Tibial nerve (tissue), 4 donors: ENCODE data around the gene GALNT11. TPM values are rescaled to one million over a fixed set of nuclear protein-coding genes. Genes with fewer than 3 reads are reported as not detected.
"Not testable (repeated sequence)": the region's sequence is repeated elsewhere in the genome, so short reads cannot be mapped to it uniquely, and the experiment has no call there.

ENCODE experiments used
- DNase-seq, 2 donors: peaks; one replicate each; pipeline ENCODE4 v3.0.0-alpha.2; 2019; ENCODE audit warnings: low spot score in 2 of 2
- H3K27ac ChIP-seq, 4 donors: fragments of 200-600 bp; sonication (generic) in 3 of 4; one replicate each; pipeline ENCODE4 v1.5.1; 2017 to 2019; ENCODE audit warnings: mild to moderate bottlenecking in 1 of 4
- H3K27me3 ChIP-seq, 2 donors: fragments of 200-600 bp; sonication (generic) in 1 of 2; one replicate each; pipeline versions ENCODE4 v1.5.1 to v1.6.0; 2017 to 2019
- H3K36me3 ChIP-seq, 3 donors: fragments of 200-600 bp; sonication (generic); one replicate each; pipeline ENCODE4 v1.5.1; 2018 to 2019
- H3K4me1 ChIP-seq, 4 donors: fragments of 200-600 bp; sonication (generic) in 3 of 4; one replicate each; pipeline ENCODE4 v1.5.1; 2017 to 2019
- H3K4me3 ChIP-seq, 4 donors: fragments of 200-600 bp; sonication (generic) in 3 of 4; one replicate each; pipeline ENCODE4 v1.5.1; 2017 to 2019; ENCODE audit warnings: mild to moderate bottlenecking in 1 of 4, moderate library complexity in 1 of 4
- H3K9me3 ChIP-seq, 4 donors: fragments of 200-600 bp; sonication (generic) in 3 of 4; one replicate each; pipeline ENCODE4 v1.5.1; 2017 to 2019
- EP300 ChIP-seq, 2 donors: sonication (generic); formaldehyde crosslinking; IDR thresholded peaks; one replicate each; pipeline ENCODE4 v1.6.1; 2017; ENCODE audit warnings: antibody characterized with exemption in 2 of 2, mild to moderate bottlenecking in 1 of 2
- POLR2A ChIP-seq, 2 donors: fragments of 450-650 bp; IDR thresholded peaks; one replicate each; pipeline ENCODE4 v1.6.1; 2017; ENCODE audit warnings: antibody characterized with exemption in 2 of 2, mild to moderate bottlenecking in 2 of 2, moderate library complexity in 2 of 2
- WGBS, 2 donors: methylation state at CpG; one replicate each; pipeline ENCODE4 v1.1.5; 2018; 5-methylcytosine and 5-hydroxymethylcytosine counted together
- total RNA-seq, 4 donors: library from RNA; depleted of rRNA; stranded (reverse); fragments of >200 nt; gene quantifications; one replicate each; pipeline ENCODE4 v1.1.0, GENCODE V29; 2016
- TF ChIP-seq, protein P1 (sequence below), 5 experiments: fragments of 200-600 bp in 3 of 5; fragments of 450-650 bp in 2 of 5; sonication (generic) in 3 of 5; IDR thresholded peaks; one replicate each; pipeline ENCODE4 v1.5.1; 2016 to 2019; ENCODE audit warnings: antibody characterized with exemption in 5 of 5, mild to moderate bottlenecking in 3 of 5, moderate library complexity in 2 of 5

The GALNT11 gene
- total RNA-seq, 4 donors from 2014 or later, result 27.9 to 45.7 (median 36.6) TPM

GRCh38 chr7:152078786-152079185 lies 53.3 kb downstream of the GALNT11 start:
- no peak for DNase-seq

GRCh38 chr7:152081088-152081487 lies 55.6 kb downstream of the GALNT11 start:
- TF ChIP-seq, protein P1, sequence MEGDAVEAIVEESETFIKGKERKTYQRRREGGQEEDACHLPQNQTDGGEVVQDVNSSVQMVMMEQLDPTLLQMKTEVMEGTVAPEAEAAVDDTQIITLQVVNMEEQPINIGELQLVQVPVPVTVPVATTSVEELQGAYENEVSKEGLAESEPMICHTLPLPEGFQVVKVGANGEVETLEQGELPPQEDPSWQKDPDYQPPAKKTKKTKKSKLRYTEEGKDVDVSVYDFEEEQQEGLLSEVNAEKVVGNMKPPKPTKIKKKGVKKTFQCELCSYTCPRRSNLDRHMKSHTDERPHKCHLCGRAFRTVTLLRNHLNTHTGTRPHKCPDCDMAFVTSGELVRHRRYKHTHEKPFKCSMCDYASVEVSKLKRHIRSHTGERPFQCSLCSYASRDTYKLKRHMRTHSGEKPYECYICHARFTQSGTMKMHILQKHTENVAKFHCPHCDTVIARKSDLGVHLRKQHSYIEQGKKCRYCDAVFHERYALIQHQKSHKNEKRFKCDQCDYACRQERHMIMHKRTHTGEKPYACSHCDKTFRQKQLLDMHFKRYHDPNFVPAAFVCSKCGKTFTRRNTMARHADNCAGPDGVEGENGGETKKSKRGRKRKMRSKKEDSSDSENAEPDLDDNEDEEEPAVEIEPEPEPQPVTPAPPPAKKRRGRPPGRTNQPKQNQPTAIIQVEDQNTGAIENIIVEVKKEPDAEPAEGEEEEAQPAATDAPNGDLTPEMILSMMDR (IDR thresholded peaks at IDR 0.05), result no peak
- TF ChIP-seq POLR2A (IDR thresholded peaks at IDR 0.05) (no peak), EP300 (IDR thresholded peaks at IDR 0.05) (no peak)
- H3K4me3 ChIP-seq, result no peak overlapping the region
- 63 to 69% methylated on average over 4 of the region's 4 CpGs for WGBS, 2 donors

More at GRCh38 chr7:152078786-152079185, 53.3 kb downstream of the GALNT11 start:
- WGBS, 2 donors, result 73 to 78% methylated on average over 3 of the region's 3 CpGs
- Histone ChIP-seq H3K9me3 (no peaks in the 10 kb centered on the region), H3K4me3 (no peak overlapping the region), H3K36me3 (no peaks in the 10 kb centered on the region), H3K4me1 (peaks cover 0 to 23% (median 0%) of the 10 kb centered on the region in 4 donors), H3K27ac (no peak overlapping the region), H3K27me3 (no peaks in the 10 kb centered on the region)
- TF ChIP-seq POLR2A (IDR thresholded peaks at IDR 0.05) (no peak), EP300 (IDR thresholded peaks at IDR 0.05) (no peak)
- TF ChIP-seq, protein P1 (IDR thresholded peaks at IDR 0.05), result no peak

DNA sequence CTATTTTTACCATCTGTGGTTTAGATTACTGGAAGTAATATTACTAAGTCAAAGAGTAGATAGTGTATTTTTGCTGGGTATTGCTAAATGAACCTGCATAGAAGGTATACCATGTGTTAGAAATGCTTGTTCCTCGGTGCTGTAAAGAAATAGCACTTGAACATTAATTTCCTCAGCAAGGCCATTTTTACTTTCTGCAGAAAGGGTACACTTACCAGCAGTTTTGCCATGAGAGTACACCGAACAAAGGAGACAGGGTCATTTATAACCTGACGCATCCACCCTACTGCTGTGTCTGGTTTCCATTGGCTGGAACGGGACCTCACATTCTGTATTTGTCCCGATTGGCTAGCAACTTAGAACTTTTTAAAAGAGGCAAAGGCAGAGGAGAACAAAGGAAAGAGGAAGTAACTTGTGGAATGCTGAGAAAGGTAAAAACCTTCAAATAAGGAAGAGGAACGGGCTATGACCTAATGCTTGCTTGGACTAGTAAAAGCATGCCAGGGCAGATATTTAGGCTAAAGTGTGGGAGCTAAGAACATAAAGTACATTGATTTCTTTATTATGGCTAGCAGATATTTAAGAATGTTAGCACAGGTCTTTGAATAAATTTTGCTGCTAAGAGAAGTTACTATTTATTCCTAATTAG lies 56.7 kb downstream of the GALNT11 start:
- H3K27ac ChIP-seq, DNase-seq, H3K9me3 ChIP-seq, H3K36me3 ChIP-seq, H3K4me3 ChIP-seq, H3K27me3 ChIP-seq: not testable (repeated sequence)
- peaks cover 0 to 12% (median 0%) of the 10 kb centered on the region in 4 donors for H3K4me1 ChIP-seq
- 84 to 87% methylated on average over 6 of the region's 6 CpGs for WGBS, 2 donors

More at GRCh38 chr7:152081088-152081487, 55.6 kb downstream of the GALNT11 start:
- no peak for DNase-seq
- H3K36me3 ChIP-seq, result no peaks in the 10 kb centered on the region
- no peak overlapping the region for H3K27ac ChIP-seq
- no peaks in the 10 kb centered on the region for H3K9me3 ChIP-seq
- H3K27me3 ChIP-seq, result no peaks in the 10 kb centered on the region
- H3K4me1 ChIP-seq, result peaks cover 0 to 23% (median 0%) of the 10 kb centered on the region in 4 donors

DNA sequence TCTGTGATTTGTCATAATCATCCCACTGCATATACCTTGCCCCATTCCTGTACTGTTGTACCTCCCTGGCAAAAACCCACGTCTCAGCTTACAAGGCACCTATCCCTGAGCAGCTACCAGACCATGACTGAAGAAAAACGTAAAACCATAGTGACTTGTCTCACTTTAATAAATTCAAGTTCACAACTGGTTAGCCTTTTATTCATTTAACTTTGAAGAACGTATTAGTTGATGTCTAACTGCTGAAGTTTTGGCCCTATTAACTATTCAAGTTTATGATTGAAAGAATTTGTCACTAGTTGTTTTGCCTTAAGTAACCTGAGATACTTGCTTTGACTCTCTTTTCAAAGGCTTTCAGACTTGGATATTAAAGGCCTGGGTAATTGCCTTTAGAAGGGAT lies 59.7 kb downstream of the GALNT11 start:
- peaks cover 0 to 9% (median 0%) of the 10 kb centered on the region in 3 donors for H3K36me3 ChIP-seq
- no peak overlapping the region for H3K27ac ChIP-seq
- peaks cover 0 to 16% (median 0%) of the 10 kb centered on the region in 4 donors for H3K9me3 ChIP-seq
- no peak overlapping the region for H3K4me3 ChIP-seq
- WGBS, 2 donors, result 88 to 90% methylated on average over 3 of the region's 3 CpGs
- TF ChIP-seq POLR2A (IDR thresholded peaks at IDR 0.05) (no peak), EP300 (IDR thresholded peaks at IDR 0.05) (no peak)
- TF ChIP-seq, protein P1 (IDR thresholded peaks at IDR 0.05), result no peak
- peaks cover 0 to 3% (median 0%) of the 10 kb centered on the region in 4 donors for H3K4me1 ChIP-seq
- DNase-seq, result no peak
- no peaks in the 10 kb centered on the region for H3K27me3 ChIP-seq

DNA sequence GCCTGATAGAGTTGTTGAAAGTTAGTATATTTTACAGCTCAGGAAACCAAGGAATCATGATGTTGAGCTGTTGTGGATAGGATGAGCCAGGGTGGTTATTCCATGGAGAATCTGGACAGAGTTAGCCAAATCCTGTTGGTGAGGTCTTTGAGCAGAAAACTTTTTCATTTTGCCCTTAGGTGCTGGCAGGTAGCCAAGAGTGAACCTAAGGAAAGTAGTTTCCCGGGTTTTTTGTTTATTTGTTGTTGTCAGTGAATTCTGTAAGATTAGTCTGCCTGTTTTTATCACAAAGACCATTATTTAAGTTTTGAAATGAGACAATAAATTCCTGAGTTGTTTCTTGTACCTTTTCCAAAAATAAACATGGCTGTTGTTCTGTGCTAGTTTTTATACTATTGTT lies 61.0 kb downstream of the GALNT11 start:
- H3K27ac ChIP-seq, result no peak overlapping the region
- H3K4me3 ChIP-seq, result no peak overlapping the region
- 26% methylated on average over 1 of the region's 1 CpG for WGBS, 2 donors
- H3K4me1 ChIP-seq, result peaks cover 0 to 3% (median 0%) of the 10 kb centered on the region in 4 donors
- H3K36me3 ChIP-seq, result peaks cover 0 to 9% (median 0%) of the 10 kb centered on the region in 3 donors
- peaks cover 0 to 16% (median 0%) of the 10 kb centered on the region in 4 donors for H3K9me3 ChIP-seq
- no peak for DNase-seq
- no peaks in the 10 kb centered on the region for H3K27me3 ChIP-seq
- TF ChIP-seq EP300 (IDR thresholded peaks at IDR 0.05), result no peak

DNA sequence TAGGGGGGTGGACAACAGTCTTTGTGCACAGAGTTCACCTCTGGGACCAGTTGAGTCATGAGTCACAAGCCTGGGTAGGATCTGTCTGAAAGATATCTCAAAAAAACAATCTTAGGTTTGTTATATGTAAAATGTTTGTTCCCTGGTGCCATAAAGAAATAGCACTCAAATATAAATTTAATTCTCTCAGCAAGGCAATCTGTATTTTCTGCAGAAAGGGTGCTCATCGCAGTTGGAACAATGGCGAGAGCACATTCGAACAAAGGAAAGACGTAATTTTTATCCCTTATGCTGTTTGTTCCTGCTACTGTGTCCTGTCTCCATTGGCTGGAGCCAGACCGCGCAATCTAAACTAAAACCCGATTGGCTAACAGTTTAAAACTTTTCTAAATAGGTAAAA lies 63.7 kb downstream of the GALNT11 start:
- no peak overlapping the region for H3K4me3 ChIP-seq
- no peak overlapping the region for H3K27ac ChIP-seq
- TF ChIP-seq POLR2A (IDR thresholded peaks at IDR 0.05) (no peak), EP300 (IDR thresholded peaks at IDR 0.05) (no peak)
- TF ChIP-seq, protein P1 (IDR thresholded peaks at IDR 0.05), result no peak
- no peaks in the 10 kb centered on the region for H3K4me1 ChIP-seq
- H3K27me3 ChIP-seq, result no peaks in the 10 kb centered on the region
- H3K36me3 ChIP-seq, result peaks cover 0 to 10% (median 0%) of the 10 kb centered on the region in 3 donors
- H3K9me3 ChIP-seq, result peaks cover 0 to 16% (median 0%) of the 10 kb centered on the region in 4 donors
- WGBS, 2 donors, result 97 to 98% methylated on average over 7 of the region's 7 CpGs
- DNase-seq, result no peak
